Spleen (tissue), 7 donors: ENCODE measurements around the gene GLIS1.

Experiments used
- CTCF ChIP-seq, 11 experiments: fragments of 200-600 bp in 7 of 11; fragments of 450-650 bp in 4 of 11; sonication (generic) in 4 of 11; IDR thresholded peaks in 8 of 11; conservative IDR thresholded peaks in 3 of 11; 1 replicate in 7 of 11; 2 replicates in 4 of 11; pipeline versions ENCODE4 v1.4.0 to v1.8.0; 2016 to 2021; ENCODE audit warnings: antibody characterized with exemption in 11 of 11, inconsistent platforms in 4 of 11, mild to moderate bottlenecking in 1 of 11
- POLR2AphosphoS5 ChIP-seq, 3 donors: sonication (generic); formaldehyde crosslinking; IDR thresholded peaks; one replicate each; pipeline ENCODE4 v1.5.1; 2017; ENCODE audit warnings: antibody characterized with exemption in 3 of 3
- donor health status: DM: no; HTN: no; CAD: no; lungs with moderate emphysema.
- donor health status: DM: no; HTN: no; CAD: no.
- donor health status: DM: no; HTN: no; CAD: no.

DNA sequence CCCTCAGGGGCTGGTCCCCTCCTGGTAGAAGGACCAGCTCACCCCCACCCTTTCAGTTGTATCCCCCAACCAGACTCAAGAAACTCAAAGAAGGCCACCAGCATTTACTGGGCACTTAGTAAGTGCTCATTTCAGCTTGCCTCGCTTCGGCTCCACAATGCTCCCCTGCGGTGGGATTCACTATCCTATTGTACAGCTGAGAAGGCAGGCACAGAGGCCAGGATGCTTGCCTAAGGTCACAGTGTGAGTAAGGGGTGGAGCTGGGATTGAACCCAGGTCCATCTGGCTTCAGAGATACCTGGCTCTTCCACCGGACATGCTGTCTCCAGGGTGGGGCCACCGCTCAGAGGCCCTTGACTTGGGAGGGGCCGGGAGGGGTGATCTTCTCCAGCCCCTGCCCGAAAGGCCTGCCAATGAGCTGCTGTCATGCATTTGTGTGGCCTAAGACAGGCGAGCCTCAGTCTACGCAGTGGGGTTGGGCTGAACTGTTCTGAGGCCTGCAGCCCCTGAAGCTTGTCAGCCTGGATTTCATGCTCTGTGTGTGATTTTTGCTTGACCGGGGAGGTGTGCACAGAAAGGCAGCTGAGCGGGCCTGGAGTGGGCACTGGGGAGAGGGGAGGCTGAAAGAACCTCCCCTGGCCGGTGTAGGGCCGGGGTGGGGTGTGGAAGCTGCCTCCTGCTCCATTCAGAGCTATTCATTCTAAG is 231.7 kb downstream of the GLIS1 start:
- TF ChIP-seq CTCF (IDR thresholded peaks at IDR 0.05 in 8 of 11, conservative IDR thresholded peaks at IDR 0.05 in 3 of 11) (no peak), POLR2AphosphoS5 (IDR thresholded peaks at IDR 0.05) (no peak)
